Smooth muscle cell (in vitro differentiated cells): ENCODE measurements around the gene PRKCH. TPM values are rescaled to one million over a fixed set of nuclear protein-coding genes. Genes with fewer than 3 reads are reported as not detected.

ENCODE experiments used
- DNase-seq: peaks from one replicate; lab custom pipeline; 2025; ENCODE audit not compliant: unreplicated experiment; lab: John Stamatoyannopoulos, UW
- H2AFZ ChIP-seq: fragments of 200-600 bp; sonication (generic); 2 replicates; pipeline ENCODE4 v1.6.0; 2016; ENCODE audit warnings: antibody characterized with exemption, low read depth, mild to moderate bottlenecking
- H3F3A ChIP-seq: fragments of 200-600 bp; sonication (generic); 2 replicates; pipeline ENCODE4 v1.6.0; 2017; ENCODE audit warnings: antibody characterized with exemption, low read depth
- H3K27ac ChIP-seq: fragments of 200-600 bp; sonication (generic); 2 replicates; pipeline ENCODE4 v1.5.1; 2016; ENCODE audit warnings: low read depth, mild to moderate bottlenecking
- H3K27me3 ChIP-seq: fragments of 200-600 bp; sonication (generic); 2 replicates; pipeline ENCODE4 v1.6.1; 2016; ENCODE audit warnings: low read depth, mild to moderate bottlenecking
- H3K36me3 ChIP-seq: fragments of 200-600 bp; sonication (generic); 2 replicates; pipeline ENCODE4 v1.5.1; 2016; ENCODE audit warnings: low read depth
- H3K4me1 ChIP-seq: fragments of 200-600 bp; sonication (generic); 2 replicates; pipeline ENCODE4 v1.5.1; 2016; ENCODE audit warnings: low read depth
- H3K4me2 ChIP-seq: fragments of 200-600 bp; sonication (generic); 2 replicates; pipeline ENCODE4 v1.6.0; 2016; ENCODE audit warnings: mild to moderate bottlenecking
- H3K4me3 ChIP-seq: fragments of 200-600 bp; sonication (generic); 2 replicates; pipeline ENCODE4 v1.5.1; 2016; ENCODE audit warnings: mild to moderate bottlenecking
- H3K79me2 ChIP-seq: fragments of 200-600 bp; sonication (generic); 2 replicates; pipeline ENCODE4 v1.6.0; 2016; ENCODE audit warnings: low read depth, mild to moderate bottlenecking
- H3K9ac ChIP-seq: fragments of 200-600 bp; sonication (generic); 2 replicates; pipeline ENCODE4 v1.6.0; 2016; ENCODE audit warnings: low read depth
- H3K9me3 ChIP-seq: fragments of 200-600 bp; sonication (generic); replicated peaks from 2 replicates; pipeline ENCODE4 v1.5.1; 2016; ENCODE audit warnings: low read depth
- H4K20me1 ChIP-seq: fragments of 200-600 bp; sonication (generic); 2 replicates; pipeline ENCODE4 v1.6.0; 2016; ENCODE audit warnings: low read depth
- CTCF ChIP-seq: fragments of 200-600 bp; sonication (generic); IDR thresholded peaks from 2 replicates; pipeline ENCODE4 v1.5.1; 2017; ENCODE audit warnings: borderline replicate concordance, mild to moderate bottlenecking, antibody characterized with exemption; ENCODE audit not compliant: insufficient read depth, poor library complexity, severe bottlenecking
- WGBS: methylation state at CpG from one replicate; pipeline ENCODE4 v1.1.7; 2016; ENCODE audit warnings: low lambda C conversion rate; 5-methylcytosine and 5-hydroxymethylcytosine counted together
- polyA plus RNA-seq: library from polyadenylated mRNA; unstranded; fragments of >200 nt; fragmentation: Nextera tagmentation; extraction: Ambion mirVana; gene quantifications from 2 replicates; pipeline ENCODE4 v1.2.1, GENCODE V29; 2016
- total RNA-seq: library from RNA; depleted of rRNA; stranded (reverse); fragments of >200 nt; gene quantifications from 2 replicates; pipeline ENCODE4 v1.2.3, GENCODE V29; 2014

Gene PRKCH
- total and polyA plus RNA-seq, 2 experiments from 2014 or later, result 1.5 to 7.6 TPM

DNA sequence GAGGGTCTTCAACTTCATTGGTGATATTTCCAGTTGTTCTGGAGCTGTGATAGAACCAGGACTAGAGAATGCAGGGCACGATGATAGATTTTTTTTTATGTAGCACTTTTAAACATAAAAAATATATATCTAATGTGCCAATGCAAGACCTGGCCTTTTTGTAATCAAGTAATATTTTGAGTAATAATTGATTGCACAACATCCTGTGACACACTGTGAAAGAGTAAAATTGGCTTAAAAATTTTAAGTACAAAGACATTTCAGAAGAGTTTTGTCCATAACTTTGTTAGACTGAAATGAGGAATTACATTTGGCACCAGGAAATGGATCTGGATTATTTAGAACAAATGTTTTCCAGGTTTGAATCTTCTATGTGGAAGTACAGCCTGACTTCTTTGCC, 22.1 kb downstream of the PRKCH start:
- WGBS, result 100% methylated on average over 1 of the region's 1 CpG
- no peaks in the 10 kb centered on the region for H3F3A ChIP-seq
- no peak overlapping the region for H3K4me2 ChIP-seq
- H3K27me3 ChIP-seq, result no peaks in the 10 kb centered on the region
- no peaks in the 10 kb centered on the region for H3K9me3 ChIP-seq
- H3K27ac ChIP-seq, result no peak overlapping the region
- no peak overlapping the region for H3K4me3 ChIP-seq
- no peaks in the 10 kb centered on the region for H3K79me2 ChIP-seq
- no peak for DNase-seq
- no peak overlapping the region for H3K9ac ChIP-seq
- no peaks in the 10 kb centered on the region for H4K20me1 ChIP-seq
- no peaks in the 10 kb centered on the region for H3K4me1 ChIP-seq
- H2AFZ ChIP-seq, result no peak overlapping the region
- TF ChIP-seq CTCF, result no peak
- no peaks in the 10 kb centered on the region for H3K36me3 ChIP-seq

- Histone ChIP-seq H3F3A (no peaks in the 10 kb centered on the region), H4K20me1 (no peaks in the 10 kb centered on the region), H3K79me2 (no peaks in the 10 kb centered on the region), H2AFZ (no peak overlapping the region), H3K9me3 (no peaks in the 10 kb centered on the region), H3K9ac (no peak overlapping the region), H3K36me3 (no peaks in the 10 kb centered on the region), H3K4me3 (no peak overlapping the region), H3K27ac (no peak overlapping the region), H3K4me1 (no peaks in the 10 kb centered on the region), H3K4me2 (no peak overlapping the region), H3K27me3 (no peaks in the 10 kb centered on the region)
- DNase-seq, result no peak
- 94% methylated on average over 4 of the region's 4 CpGs for WGBS
- TF ChIP-seq CTCF, result no peak
Measured at GRCh38 chr14:61343991-61344405, 22.6 kb downstream of the PRKCH start.

DNA sequence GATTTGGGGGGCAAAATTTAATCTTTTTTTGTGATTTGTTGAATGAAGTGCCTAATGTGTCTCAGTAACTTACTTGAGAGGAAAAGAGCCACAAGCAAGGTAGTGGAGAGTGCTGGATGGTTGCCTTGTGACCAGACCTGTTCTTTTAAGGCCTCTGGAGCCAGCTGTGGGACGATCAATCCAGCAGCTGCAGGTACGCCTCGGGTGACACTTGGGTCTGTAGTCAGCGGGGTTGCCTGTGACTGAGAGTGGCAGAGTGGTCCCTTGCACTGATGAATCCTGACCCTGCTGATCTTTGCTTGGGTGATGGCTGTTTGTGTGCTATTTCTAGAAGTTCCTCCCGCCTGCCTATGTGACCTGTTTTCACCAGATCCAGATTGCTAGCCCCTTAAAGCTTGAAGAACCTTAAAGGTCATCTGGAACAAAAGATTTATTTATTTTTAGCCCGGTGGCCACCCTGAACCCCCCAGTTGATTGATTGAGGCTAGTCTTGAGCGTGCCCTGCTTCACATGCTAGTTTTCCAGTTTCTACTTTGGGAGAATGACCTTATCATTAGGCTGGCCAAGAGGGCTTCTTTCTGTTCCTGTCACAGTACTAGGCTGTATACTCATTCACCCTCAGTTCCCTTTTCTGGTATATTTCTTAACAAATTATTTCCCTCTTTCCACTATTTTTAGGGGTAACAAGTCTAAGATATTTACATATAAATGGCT, 23.2 kb downstream of the PRKCH start:
- H3F3A ChIP-seq, result no peaks in the 10 kb centered on the region
- H3K79me2 ChIP-seq, result no peaks in the 10 kb centered on the region
- 91% methylated on average over 7 of the region's 7 CpGs for WGBS
- no peak overlapping the region for H2AFZ ChIP-seq
- no peaks in the 10 kb centered on the region for H4K20me1 ChIP-seq
- H3K4me1 ChIP-seq, result no peaks in the 10 kb centered on the region
- TF ChIP-seq CTCF, result no peak
- no peaks in the 10 kb centered on the region for H3K9me3 ChIP-seq
- no peak overlapping the region for H3K4me2 ChIP-seq
- H3K36me3 ChIP-seq, result no peaks in the 10 kb centered on the region
- no peak overlapping the region for H3K4me3 ChIP-seq
- H3K27ac ChIP-seq, result no peak overlapping the region
- DNase-seq, result no peak
- H3K9ac ChIP-seq, result no peak overlapping the region
- no peaks in the 10 kb centered on the region for H3K27me3 ChIP-seq

GRCh38 chr14:61345151-61345482, 23.7 kb downstream of the PRKCH start:
- no peaks in the 10 kb centered on the region for H3K9me3 ChIP-seq
- no peaks in the 10 kb centered on the region for H3K79me2 ChIP-seq
- no peaks in the 10 kb centered on the region for H3K36me3 ChIP-seq
- H3K27ac ChIP-seq, result no peak overlapping the region
- WGBS, result 97% methylated on average over 2 of the region's 2 CpGs
- H3K4me1 ChIP-seq, result no peaks in the 10 kb centered on the region
- H3K4me3 ChIP-seq, result no peak overlapping the region
- no peak overlapping the region for H2AFZ ChIP-seq
- no peaks in the 10 kb centered on the region for H3F3A ChIP-seq
- no peak for TF ChIP-seq CTCF
- H3K4me2 ChIP-seq, result no peak overlapping the region
- no peak for DNase-seq
- no peaks in the 10 kb centered on the region for H3K27me3 ChIP-seq
- no peaks in the 10 kb centered on the region for H4K20me1 ChIP-seq
- H3K9ac ChIP-seq, result no peak overlapping the region
